Renal pelvis (tissue), 12 donors: ENCODE measurements around the gene KLHL14. TPM values are rescaled to one million over a fixed set of nuclear protein-coding genes. Genes with fewer than 3 reads are reported as not detected.
A peak's percentile ranks its signal among the peaks of the same experiment; 100 is the strongest.
"Not testable (repeated sequence)": the region's sequence is repeated elsewhere in the genome, so short reads cannot be mapped to it uniquely, and the experiment has no call there.

Experiments
- DNase-seq: peaks from one replicate; pipeline ENCODE4 v3.0.0-alpha.2; 2013
- long read RNA-seq, 16 experiments: transcript quantifications; one replicate each; lab custom pipeline, GENCODE V29; 2026
- polyA plus RNA-seq, 3 donors: library from polyadenylated mRNA; unstranded; fragments of 120-200 nt; gene quantifications; one replicate each; pipeline ENCODE4 v1.2.1, GENCODE V29; 2013; ENCODE audit not compliant: insufficient read length in 3 of 3

The KLHL14 gene, protein sequence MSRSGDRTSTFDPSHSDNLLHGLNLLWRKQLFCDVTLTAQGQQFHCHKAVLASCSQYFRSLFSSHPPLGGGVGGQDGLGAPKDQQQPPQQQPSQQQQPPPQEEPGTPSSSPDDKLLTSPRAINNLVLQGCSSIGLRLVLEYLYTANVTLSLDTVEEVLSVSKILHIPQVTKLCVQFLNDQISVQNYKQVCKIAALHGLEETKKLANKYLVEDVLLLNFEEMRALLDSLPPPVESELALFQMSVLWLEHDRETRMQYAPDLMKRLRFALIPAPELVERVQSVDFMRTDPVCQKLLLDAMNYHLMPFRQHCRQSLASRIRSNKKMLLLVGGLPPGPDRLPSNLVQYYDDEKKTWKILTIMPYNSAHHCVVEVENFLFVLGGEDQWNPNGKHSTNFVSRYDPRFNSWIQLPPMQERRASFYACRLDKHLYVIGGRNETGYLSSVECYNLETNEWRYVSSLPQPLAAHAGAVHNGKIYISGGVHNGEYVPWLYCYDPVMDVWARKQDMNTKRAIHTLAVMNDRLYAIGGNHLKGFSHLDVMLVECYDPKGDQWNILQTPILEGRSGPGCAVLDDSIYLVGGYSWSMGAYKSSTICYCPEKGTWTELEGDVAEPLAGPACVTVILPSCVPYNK
- 10 to 100 TPM; 27.4 to 30.4 (median 29.1) TPM for polyA plus RNA-seq
- long read RNA-seq, donor 1, full-length matches to known transcripts: 1 of 1 reads
- long read RNA-seq, donor 1, partial matches to known transcripts: 0 of 1 reads
- long read RNA-seq, donor 1, other reads (novel, unspliced or antisense): 0 of 1 reads
- long read RNA-seq, donor 2, partial matches to known transcripts: 6 of 6 reads
- long read RNA-seq, donor 2, other reads (novel, unspliced or antisense): 0 of 6 reads
- long read RNA-seq, donor 3, full-length matches to known transcripts: 1 of 1 reads
- long read RNA-seq, donor 3, partial matches to known transcripts: 0 of 1 reads
- long read RNA-seq, donor 3, other reads (novel, unspliced or antisense): 0 of 1 reads
- long read RNA-seq, donor 4, full-length matches to known transcripts: 1 of 1 reads
- long read RNA-seq, donor 4, partial matches to known transcripts: 0 of 1 reads
- long read RNA-seq, donor 4, other reads (novel, unspliced or antisense): 0 of 1 reads
- long read RNA-seq, donor 5: 0 reads
- long read RNA-seq, donor 6, full-length matches to known transcripts: 2 of 2 reads
- long read RNA-seq, donor 6, partial matches to known transcripts: 0 of 2 reads
- long read RNA-seq, donor 6, other reads (novel, unspliced or antisense): 0 of 2 reads
- long read RNA-seq, donor 7, full-length matches to known transcripts: 2 of 2 reads
- long read RNA-seq, donor 7, partial matches to known transcripts: 0 of 2 reads
- long read RNA-seq, donor 7, other reads (novel, unspliced or antisense): 0 of 2 reads
- long read RNA-seq, donor 8: 0 reads
- long read RNA-seq, donor 9, partial matches to known transcripts: 5 of 5 reads
- long read RNA-seq, donor 9, other reads (novel, unspliced or antisense): 0 of 5 reads
- long read RNA-seq, donor 10: 0 reads
- long read RNA-seq, donor 11, partial matches to known transcripts: 11 of 11 reads
- long read RNA-seq, donor 11, other reads (novel, unspliced or antisense): 0 of 11 reads
- long read RNA-seq, donor 12, full-length matches to known transcripts: 2 of 2 reads
- long read RNA-seq, donor 12, partial matches to known transcripts: 0 of 2 reads
- long read RNA-seq, donor 12, other reads (novel, unspliced or antisense): 0 of 2 reads
- long read RNA-seq, donor 13: 0 reads
- long read RNA-seq, donor 14: 0 reads
- long read RNA-seq, donor 15: 0 reads
- long read RNA-seq, donor 16: 0 reads

GRCh38 chr18:32772581-32773381, at the start of gene KLHL14:
TSS of gene KLHL14 (minus strand) at chr18:32773023. CDS start at chr18:32770591, 2,432 bp downstream.
- DNase-seq: peak; percentile 76

GRCh38 chr18:32822197-32822596, 49.4 kb upstream of the KLHL14 start:
- no peak for DNase-seq

GRCh38 chr18:32815881-32816280, 43.1 kb upstream of the KLHL14 start:
- DNase-seq: no peak

- DNase-seq: no peak
Observed at GRCh38 chr18:32812342-32812741, 39.5 kb upstream of the KLHL14 start.

GRCh38 chr18:32810314-32810713, 37.5 kb upstream of the KLHL14 start:
- DNase-seq: no peak

GRCh38 chr18:32805354-32805753, 32.5 kb upstream of the KLHL14 start:
- DNase-seq: no peak

GRCh38 chr18:32804134-32804888, 31.5 kb upstream of the KLHL14 start:
- DNase-seq: no peak

- DNase-seq: peak; percentile 80
Observed at GRCh38 chr18:32803568-32803967, 30.7 kb upstream of the KLHL14 start.

GRCh38 chr18:32802591-32803451, 30.0 kb upstream of the KLHL14 start:
- peak; percentile 20 for DNase-seq

DNA sequence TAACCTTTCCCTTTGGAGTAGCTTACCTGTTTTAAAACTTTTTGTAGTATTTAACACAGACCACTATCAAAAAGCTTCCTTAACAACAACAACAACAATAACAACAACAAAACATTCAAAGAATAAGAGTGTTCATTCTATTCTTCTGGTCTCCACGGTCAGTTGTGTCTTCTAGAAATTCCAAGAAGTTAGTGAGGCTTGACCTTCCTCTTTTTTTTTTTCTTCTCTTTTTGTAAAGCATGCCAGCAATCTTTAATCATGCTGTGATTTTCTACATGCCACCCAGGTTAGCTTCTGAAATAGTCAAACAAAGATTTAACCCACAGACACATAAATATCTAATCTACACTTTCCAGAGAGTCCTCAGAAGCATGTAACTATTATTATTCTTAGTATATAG, 28.4 kb upstream of the KLHL14 start:
- DNase-seq: peak; percentile 46

DNA sequence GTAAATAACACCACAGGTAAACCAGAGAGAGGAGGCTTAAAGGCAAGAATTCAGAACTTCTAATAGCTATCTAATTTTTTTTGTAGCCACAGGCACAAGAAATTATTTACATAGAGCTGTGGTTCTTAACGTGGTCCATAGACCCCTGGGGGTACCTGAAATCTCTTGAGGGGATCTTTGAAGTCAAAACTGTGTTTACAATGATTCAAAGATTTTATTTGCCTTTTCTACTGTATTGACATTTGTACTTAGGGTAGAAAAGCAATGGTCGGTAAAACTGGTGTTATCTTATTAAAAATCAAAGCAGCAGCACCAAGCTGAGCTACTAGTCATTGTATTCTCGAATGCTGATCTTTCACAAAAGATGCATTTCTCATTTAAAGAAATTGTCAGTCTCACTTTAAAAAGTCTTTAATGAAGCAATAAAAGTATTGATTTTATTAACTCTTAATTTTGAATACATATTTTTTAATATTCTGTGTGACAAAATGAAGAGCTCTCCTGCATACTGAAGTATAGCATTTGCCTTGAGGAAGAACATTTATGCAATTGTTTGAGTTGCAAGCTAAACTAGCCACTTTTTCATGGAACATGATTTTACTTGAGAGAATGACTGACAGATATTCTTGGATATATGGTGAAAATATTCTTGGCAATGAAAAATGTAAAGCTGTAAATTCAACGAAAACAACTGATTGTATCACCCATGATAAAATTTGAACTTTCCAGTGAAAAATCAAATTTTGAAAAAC, 25.6 kb upstream of the KLHL14 start:
- DNase-seq: no peak

GRCh38 chr18:32794667-32795066, 21.8 kb upstream of the KLHL14 start:
- not testable (repeated sequence) for DNase-seq

GRCh38 chr18:32779010-32779409, 6.2 kb upstream of the KLHL14 start:
- no peak for DNase-seq

- no peak for DNase-seq
Observed at GRCh38 chr18:32777049-32777448, 4.2 kb upstream of the KLHL14 start.

DNA sequence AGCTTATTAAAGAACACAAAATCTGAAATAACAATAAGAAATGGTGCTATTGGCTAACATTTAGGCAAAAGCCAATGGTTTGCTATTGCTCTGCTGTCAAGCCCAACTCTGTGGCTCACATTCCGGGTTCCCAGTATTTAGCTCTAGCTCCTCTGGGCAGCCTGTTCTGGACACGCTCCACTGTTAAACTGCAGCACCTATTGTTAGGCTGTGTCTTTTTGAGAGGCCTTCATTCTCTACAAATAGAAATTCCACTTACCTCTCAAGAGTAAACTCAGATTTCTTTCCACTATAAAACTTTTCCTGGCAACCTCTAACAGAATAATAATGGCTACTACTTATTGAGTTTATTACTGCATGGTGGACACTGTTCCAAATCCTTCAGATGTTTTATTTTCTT, 3.7 kb upstream of the KLHL14 start:
- DNase-seq: no peak

DNA sequence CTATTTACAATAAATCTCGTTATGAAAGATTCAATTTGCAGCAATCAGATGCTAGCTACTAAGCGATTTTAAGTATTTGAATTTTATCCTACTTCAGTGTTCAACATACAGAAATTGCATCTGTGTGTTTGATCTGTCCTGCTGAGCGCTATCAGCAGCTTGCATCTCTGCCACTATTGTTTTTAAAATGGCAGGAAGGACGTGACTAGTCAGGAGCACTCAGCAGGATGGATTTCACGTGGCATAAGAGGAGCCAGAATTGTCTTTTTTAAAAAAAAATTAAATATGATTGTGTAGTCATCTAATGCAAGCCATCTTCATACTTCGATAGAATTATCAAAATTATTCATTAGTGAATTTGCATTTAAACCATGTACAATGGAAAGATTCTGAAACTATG, 2.8 kb upstream of the KLHL14 start:
- no peak for DNase-seq

- DNase-seq: peak; percentile 19
Observed at GRCh38 chr18:32773382-32773712, 524 bp upstream of the KLHL14 start.
